ENCODE data around the gene CAMTA1.

The CAMTA1 gene

DNA sequence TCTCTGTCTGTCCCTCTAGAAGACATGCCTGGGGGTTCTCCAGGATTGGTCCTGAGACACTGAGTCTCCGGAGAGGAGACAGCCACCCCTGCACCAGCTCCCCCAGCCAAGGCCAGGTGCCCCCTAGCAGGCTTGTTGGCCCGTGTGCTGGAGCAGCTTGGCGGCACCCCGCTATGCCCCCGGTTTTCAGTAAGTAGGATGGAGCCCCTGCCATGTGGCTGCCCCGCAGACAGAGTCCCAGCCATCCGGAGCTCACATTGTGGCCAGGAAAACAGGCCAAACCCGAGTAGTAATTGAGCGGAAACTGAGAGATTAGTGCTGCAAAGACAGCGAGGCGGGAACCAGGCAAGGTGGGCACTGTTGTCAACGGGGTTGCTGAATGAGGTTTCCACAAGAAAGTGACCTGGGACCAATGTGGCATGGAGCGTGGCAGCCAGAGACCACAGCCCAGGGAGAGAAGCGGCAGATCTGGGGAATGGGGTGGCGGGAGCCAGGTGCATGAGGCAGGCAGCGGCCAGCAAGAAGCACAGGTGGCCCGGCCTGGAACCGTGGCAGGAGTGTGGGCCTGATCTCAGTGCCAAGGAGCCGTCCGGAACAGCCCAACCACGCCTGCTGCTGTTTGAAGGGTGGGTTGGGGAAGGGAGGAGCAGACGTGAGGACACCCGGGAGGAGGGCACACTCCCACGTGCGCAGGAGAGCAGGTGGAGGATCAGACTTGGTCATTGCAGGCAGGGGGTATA, 848.4 kb downstream of the CAMTA1 start:
- Histone ChIP-seq H3K14ac (ENCODE audit: low read length) (no peak overlapping the region), H3K27me3 (ENCODE audit: insufficient read depth, low read length) (no peaks in the 10 kb centered on the region), H3K79me1 (ENCODE audit: low read length) (no peaks in the 10 kb centered on the region), H3K23ac (ENCODE audit: low read length) (no peak overlapping the region), H3K4ac (ENCODE audit: low read depth, low read length) (no peak overlapping the region), H4K91ac (ENCODE audit: low read depth, low read length) (no peak overlapping the region), H3K18ac (ENCODE audit: low read length) (no peak overlapping the region), H3K9me3 (ENCODE audit: insufficient read depth, low read depth, low read length) (no peaks in the 10 kb centered on the region), H3K4me2 (ENCODE audit: low read length) (no peak overlapping the region), H4K12ac (ENCODE audit: low read depth, low read length) (no peak overlapping the region), H3K4me1 (ENCODE audit: control insufficient read depth in 1 of 2, insufficient read depth in 2 of 2, low read length in 2 of 2) (no peaks in the 10 kb centered on the region), H3K9ac (ENCODE audit: low read length) (no peak overlapping the region), H3K79me2 (ENCODE audit: control insufficient read depth, insufficient read depth, low read length, poor library complexity) (no peaks in the 10 kb centered on the region), H3K36me3 (ENCODE audit: control insufficient read depth in 1 of 2, insufficient read depth in 2 of 2, low read length in 2 of 2) (no peaks in the 10 kb centered on the region), H4K8ac (ENCODE audit: low read depth, low read length) (no peak overlapping the region), H3K27ac (ENCODE audit: low read depth, low read length) (no peak overlapping the region), H2BK5ac (ENCODE audit: low read depth, low read length, poor library complexity) (no peak overlapping the region), H2AFZ (ENCODE audit: insufficient read depth, low read length, poor library complexity) (no peak overlapping the region), H2AK5ac (ENCODE audit: low read length) (no peak overlapping the region), H2BK12ac (ENCODE audit: low read length) (no peak overlapping the region), H3K4me3 (ENCODE audit: low read depth, low read length) (no peak overlapping the region), H2BK120ac (ENCODE audit: insufficient read depth, low read length, poor library complexity) (no peak overlapping the region)
- no peak for DNase-seq
- no CpG with 5 or more reads among the region's 25 CpGs for WGBS (ENCODE audit: extremely low coverage, insufficient coverage, insufficient read length)

DNA sequence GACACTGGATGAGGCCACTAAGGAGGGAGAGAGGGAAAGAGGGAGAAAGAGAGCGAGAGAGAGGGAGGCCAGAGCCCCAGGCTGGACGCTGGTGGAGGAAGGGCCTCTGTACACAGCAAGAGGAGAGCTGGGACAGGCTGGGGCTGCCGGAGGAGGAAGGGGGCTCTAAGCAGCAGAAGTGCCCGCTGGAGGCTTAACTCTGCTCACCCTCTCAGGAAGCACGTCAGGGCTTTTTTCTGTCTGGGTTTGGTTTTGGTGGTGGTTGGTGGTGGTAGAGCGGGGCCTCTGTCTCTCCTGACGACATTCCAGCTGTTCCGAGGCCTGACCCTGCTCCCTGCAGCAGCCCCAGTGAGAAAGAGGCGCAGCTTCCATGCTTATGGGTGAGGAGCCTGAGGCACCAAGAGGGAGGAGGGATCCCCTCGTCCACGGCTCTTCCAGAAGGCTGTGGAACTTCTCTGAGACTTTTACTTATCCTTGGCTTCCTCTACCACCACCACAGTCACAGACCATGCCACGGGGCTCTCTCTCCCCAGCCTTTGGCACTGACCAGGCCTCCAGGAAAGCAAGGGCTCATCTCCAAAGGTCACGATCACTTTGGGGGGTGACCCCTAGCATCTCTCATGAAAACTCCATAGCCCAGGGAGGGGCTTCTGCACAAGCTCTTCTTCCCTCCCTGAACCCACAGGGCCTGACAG, 849.4 kb downstream of the CAMTA1 start:
- H3K4ac ChIP-seq (ENCODE audit: low read depth, low read length): no peak overlapping the region
- H3K79me2 ChIP-seq (ENCODE audit: control insufficient read depth, insufficient read depth, low read length, poor library complexity): no peaks in the 10 kb centered on the region
- H4K8ac ChIP-seq (ENCODE audit: low read depth, low read length): no peak overlapping the region
- no peaks in the 10 kb centered on the region for H3K4me1 ChIP-seq (ENCODE audit: control insufficient read depth in 1 of 2, insufficient read depth in 2 of 2, low read length in 2 of 2)
- H2BK120ac ChIP-seq (ENCODE audit: insufficient read depth, low read length, poor library complexity): no peak overlapping the region
- no peak for DNase-seq
- no peaks in the 10 kb centered on the region for H3K36me3 ChIP-seq (ENCODE audit: control insufficient read depth in 1 of 2, insufficient read depth in 2 of 2, low read length in 2 of 2)
- H3K14ac ChIP-seq (ENCODE audit: low read length): no peak overlapping the region
- no peak overlapping the region for H3K23ac ChIP-seq (ENCODE audit: low read length)
- H3K9me3 ChIP-seq (ENCODE audit: insufficient read depth, low read depth, low read length): no peaks in the 10 kb centered on the region
- H2BK5ac ChIP-seq (ENCODE audit: low read depth, low read length, poor library complexity): no peak overlapping the region
- no peak overlapping the region for H2BK12ac ChIP-seq (ENCODE audit: low read length)
- H3K18ac ChIP-seq (ENCODE audit: low read length): no peak overlapping the region
- no peak overlapping the region for H2AFZ ChIP-seq (ENCODE audit: insufficient read depth, low read length, poor library complexity)
- H3K27ac ChIP-seq (ENCODE audit: low read depth, low read length): no peak overlapping the region
- H4K12ac ChIP-seq (ENCODE audit: low read depth, low read length): no peak overlapping the region
- no CpG with 5 or more reads among the region's 13 CpGs for WGBS (ENCODE audit: extremely low coverage, insufficient coverage, insufficient read length)
- H3K27me3 ChIP-seq (ENCODE audit: insufficient read depth, low read length): no peaks in the 10 kb centered on the region
- H3K9ac ChIP-seq (ENCODE audit: low read length): no peak overlapping the region
- no peak overlapping the region for H2AK5ac ChIP-seq (ENCODE audit: low read length)
- no peaks in the 10 kb centered on the region for H3K79me1 ChIP-seq (ENCODE audit: low read length)
- no peak overlapping the region for H3K4me2 ChIP-seq (ENCODE audit: low read length)
- no peak overlapping the region for H3K4me3 ChIP-seq (ENCODE audit: low read depth, low read length)
- H4K91ac ChIP-seq (ENCODE audit: low read depth, low read length): no peak overlapping the region

DNA sequence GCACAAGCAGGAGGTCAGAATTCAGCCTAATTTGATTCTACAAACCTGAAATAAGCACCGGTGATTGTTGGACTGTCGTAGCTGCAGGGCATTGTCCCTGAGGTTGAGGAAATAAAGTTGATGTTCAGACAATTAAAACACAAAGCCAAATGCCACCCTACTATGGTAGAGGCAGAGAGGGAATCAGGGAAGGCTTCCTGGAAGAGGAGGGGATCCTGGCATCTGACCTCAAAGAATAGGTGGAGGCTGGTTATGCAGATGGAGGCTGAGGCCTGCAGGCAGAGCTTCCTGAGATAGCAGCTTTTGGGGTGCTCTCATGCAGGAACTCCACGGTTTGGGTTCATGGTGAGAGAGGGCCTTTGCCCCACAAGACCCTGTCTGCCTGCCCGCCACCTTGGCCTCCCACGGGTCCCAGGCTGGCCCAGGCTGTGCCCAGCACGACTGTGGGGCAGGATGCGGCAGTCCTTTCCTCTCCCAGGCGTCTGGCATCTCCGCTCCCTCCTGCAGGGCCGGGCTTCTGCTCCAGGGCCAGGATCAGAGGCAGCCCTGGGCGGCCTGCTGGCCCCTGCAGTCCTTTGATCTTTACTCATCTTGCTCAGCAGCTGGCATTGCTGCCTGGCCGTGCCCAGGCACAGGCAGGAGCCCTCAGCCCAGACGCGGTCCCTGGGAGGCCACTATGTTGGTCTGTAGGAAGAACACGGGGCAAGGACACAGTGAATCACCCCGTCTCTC, 851.7 kb downstream of the CAMTA1 start:
- no peak for DNase-seq
- Histone ChIP-seq H3K14ac (ENCODE audit: low read length) (no peak overlapping the region), H4K91ac (ENCODE audit: low read depth, low read length) (no peak overlapping the region), H3K4me1 (ENCODE audit: control insufficient read depth in 1 of 2, insufficient read depth in 2 of 2, low read length in 2 of 2) (no peaks in the 10 kb centered on the region), H3K36me3 (ENCODE audit: control insufficient read depth in 1 of 2, insufficient read depth in 2 of 2, low read length in 2 of 2) (no peaks in the 10 kb centered on the region), H3K27ac (ENCODE audit: low read depth, low read length) (no peak overlapping the region), H2BK120ac (ENCODE audit: insufficient read depth, low read length, poor library complexity) (no peak overlapping the region), H2BK5ac (ENCODE audit: low read depth, low read length, poor library complexity) (no peak overlapping the region), H2AFZ (ENCODE audit: insufficient read depth, low read length, poor library complexity) (no peak overlapping the region), H3K18ac (ENCODE audit: low read length) (no peak overlapping the region), H3K79me1 (ENCODE audit: low read length) (no peaks in the 10 kb centered on the region), H3K79me2 (ENCODE audit: control insufficient read depth, insufficient read depth, low read length, poor library complexity) (no peaks in the 10 kb centered on the region), H3K9ac (ENCODE audit: low read length) (no peak overlapping the region), H3K23ac (ENCODE audit: low read length) (no peak overlapping the region), H4K12ac (ENCODE audit: low read depth, low read length) (no peak overlapping the region), H3K4ac (ENCODE audit: low read depth, low read length) (no peak overlapping the region), H3K4me3 (ENCODE audit: low read depth, low read length) (no peak overlapping the region), H2BK12ac (ENCODE audit: low read length) (no peak overlapping the region), H2AK5ac (ENCODE audit: low read length) (no peak overlapping the region), H4K8ac (ENCODE audit: low read depth, low read length) (no peak overlapping the region), H3K9me3 (ENCODE audit: insufficient read depth, low read depth, low read length) (peaks cover 2% of the 10 kb centered on the region), H3K27me3 (ENCODE audit: insufficient read depth, low read length) (no peaks in the 10 kb centered on the region), H3K4me2 (ENCODE audit: low read length) (no peak overlapping the region)
- WGBS (ENCODE audit: extremely low coverage, insufficient coverage, insufficient read length): no CpG with 5 or more reads among the region's 16 CpGs

- H3K14ac ChIP-seq (ENCODE audit: low read length): no peak overlapping the region
- no peak overlapping the region for H3K4ac ChIP-seq (ENCODE audit: low read depth, low read length)
- no peak overlapping the region for H2BK5ac ChIP-seq (ENCODE audit: low read depth, low read length, poor library complexity)
- H3K23ac ChIP-seq (ENCODE audit: low read length): no peak overlapping the region
- no peak overlapping the region for H3K4me2 ChIP-seq (ENCODE audit: low read length)
- H3K4me3 ChIP-seq (ENCODE audit: low read depth, low read length): no peak overlapping the region
- H3K27ac ChIP-seq (ENCODE audit: low read depth, low read length): no peak overlapping the region
- WGBS (ENCODE audit: extremely low coverage, insufficient coverage, insufficient read length): no CpG with 5 or more reads among the region's 8 CpGs
- H2BK120ac ChIP-seq (ENCODE audit: insufficient read depth, low read length, poor library complexity): no peak overlapping the region
- H2BK12ac ChIP-seq (ENCODE audit: low read length): no peak overlapping the region
- H3K27me3 ChIP-seq (ENCODE audit: insufficient read depth, low read length): no peaks in the 10 kb centered on the region
- no peak overlapping the region for H2AK5ac ChIP-seq (ENCODE audit: low read length)
- no peak for DNase-seq
- H2AFZ ChIP-seq (ENCODE audit: insufficient read depth, low read length, poor library complexity): no peak overlapping the region
- no peak overlapping the region for H4K12ac ChIP-seq (ENCODE audit: low read depth, low read length)
- no peak overlapping the region for H3K9ac ChIP-seq (ENCODE audit: low read length)
- H3K36me3 ChIP-seq (ENCODE audit: control insufficient read depth in 1 of 2, insufficient read depth in 2 of 2, low read length in 2 of 2): no peaks in the 10 kb centered on the region
- no peak overlapping the region for H3K18ac ChIP-seq (ENCODE audit: low read length)
- H4K8ac ChIP-seq (ENCODE audit: low read depth, low read length): no peak overlapping the region
- no peak overlapping the region for H4K91ac ChIP-seq (ENCODE audit: low read depth, low read length)
- no peaks in the 10 kb centered on the region for H3K4me1 ChIP-seq (ENCODE audit: control insufficient read depth in 1 of 2, insufficient read depth in 2 of 2, low read length in 2 of 2)
- H3K79me1 ChIP-seq (ENCODE audit: low read length): no peaks in the 10 kb centered on the region
- no peaks in the 10 kb centered on the region for H3K79me2 ChIP-seq (ENCODE audit: control insufficient read depth, insufficient read depth, low read length, poor library complexity)
- peaks cover 2% of the 10 kb centered on the region for H3K9me3 ChIP-seq (ENCODE audit: insufficient read depth, low read depth, low read length)
Observed at GRCh38 chr1:7638078-7638477, 852.8 kb downstream of the CAMTA1 start.
